ENCODE data around the gene TMEM161A.

- TF ChIP-seq EZH2 (IDR thresholded peaks at IDR 0.05) = no peak
- TF ChIP-seq SIN3A (IDR thresholded peaks at IDR 0.05; ENCODE audit: low read depth) = no peak
- TF ChIP-seq REST (IDR thresholded peaks at IDR 0.05; ENCODE audit: low read depth) = no peak
- no peak for TF ChIP-seq ATF3 (IDR thresholded peaks at IDR 0.05)
- no peak for TF ChIP-seq POLR2A (IDR thresholded peaks at IDR 0.05; ENCODE audit: borderline replicate concordance, extremely low read depth, insufficient read depth, insufficient read length)
Observed at GRCh38 chr19:19137556-19138108, 646 bp downstream of the TMEM161A start.
